CD4-positive, CD25-positive, alpha-beta regulatory T cell (primary cell): Measurements from ENCODE around the gene FRMD1. TPM values are rescaled to one million over a fixed set of nuclear protein-coding genes. Genes with fewer than 3 reads are reported as not detected.

Source experiments
- ATAC-seq, 2 donors: fragments of 150-1000 bp; cut with Tn5 transposase; one replicate each; pipeline ENCODE4 v1.10.0; 2021; ENCODE audit warnings: low read depth in 2 of 2, moderate number of reproducible peaks in 2 of 2, moderate library complexity in 1 of 2
- DNase-seq, 3 donors: peaks; one replicate each; pipeline versions ENCODE4 v3.0.0 to v3.0.0-alpha.2; 2012 to 2022; ENCODE audit warnings: mixed read lengths in 1 of 3
- H3K27ac ChIP-seq: one replicate; pipeline ENCODE4 v1.7.0; 2013; ENCODE audit warnings: mild to moderate bottlenecking, low read length; ENCODE audit not compliant: insufficient read depth, poor library complexity, severe bottlenecking
- H3K27me3 ChIP-seq: one replicate; pipeline ENCODE4 v1.7.0; 2013; ENCODE audit warnings: low read length; ENCODE audit not compliant: control insufficient read depth, insufficient read depth
- H3K36me3 ChIP-seq: one replicate; pipeline ENCODE4 v1.7.0; 2013; ENCODE audit warnings: mild to moderate bottlenecking, low read length, moderate library complexity; ENCODE audit not compliant: control insufficient read depth, insufficient read depth
- H3K4me1 ChIP-seq: 2 replicates; pipeline ENCODE4 v1.7.0; 2013; ENCODE audit warnings: mild to moderate bottlenecking, low read length; ENCODE audit not compliant: insufficient read depth, control insufficient read depth, poor library complexity, severe bottlenecking
- H3K4me3 ChIP-seq: one replicate; pipeline ENCODE4 v1.7.0; 2013; ENCODE audit warnings: low read depth, mild to moderate bottlenecking, low read length, moderate library complexity
- H3K9me3 ChIP-seq, 2 experiments: 1 replicate in 1 of 2; 2 replicates in 1 of 2; pipeline ENCODE4 v1.7.0; 2013; ENCODE audit warnings: low read length in 2 of 2, mild to moderate bottlenecking in 1 of 2, moderate library complexity in 1 of 2; ENCODE audit not compliant: control insufficient read depth in 2 of 2
- H3K27ac Mint-ChIP-seq, 3 donors: one replicate each; pipeline ENCODE4 v1.8.0; 2020 to 2022; ENCODE audit warnings: mild to moderate bottlenecking in 3 of 3, mixed read lengths in 3 of 3, moderate library complexity in 2 of 3
- H3K27me3 Mint-ChIP-seq: one replicate; pipeline ENCODE4 v1.8.0; 2022; ENCODE audit warnings: mild to moderate bottlenecking, mixed read lengths
- H3K36me3 Mint-ChIP-seq: one replicate; pipeline ENCODE4 v1.8.0; 2020; ENCODE audit warnings: mixed read lengths
- H3K4me1 Mint-ChIP-seq, 4 donors: one replicate each; pipeline ENCODE4 v1.8.0; 2020 to 2022; ENCODE audit warnings: mixed read lengths in 4 of 4, mild to moderate bottlenecking in 1 of 4
- H3K4me3 Mint-ChIP-seq, 4 donors: one replicate each; pipeline ENCODE4 v1.8.0; 2020 to 2022; ENCODE audit warnings: mild to moderate bottlenecking in 4 of 4, mixed read lengths in 4 of 4, moderate library complexity in 3 of 4
- H3K9me3 Mint-ChIP-seq, 7 donors: one replicate each; pipeline ENCODE4 v1.8.0; 2020 to 2022; ENCODE audit warnings: mixed read lengths in 7 of 7, mild to moderate bottlenecking in 3 of 7, moderate library complexity in 2 of 7
- polyA plus RNA-seq, 4 donors: library from polyadenylated mRNA; unstranded; fragments of 300-500 nt; fragmentation: Illumina TruSeq; gene quantifications; one replicate each; pipeline ENCODE4 v1.2.3, GENCODE V29; 2021
- total RNA-seq: library from RNA; stranded (reverse); gene quantifications from one replicate; pipeline ENCODE4 v1.2.3, GENCODE V29; 2022

The FRMD1 gene
- total and polyA plus RNA-seq, 5 donors from 2014 or later = not detected

DNA sequence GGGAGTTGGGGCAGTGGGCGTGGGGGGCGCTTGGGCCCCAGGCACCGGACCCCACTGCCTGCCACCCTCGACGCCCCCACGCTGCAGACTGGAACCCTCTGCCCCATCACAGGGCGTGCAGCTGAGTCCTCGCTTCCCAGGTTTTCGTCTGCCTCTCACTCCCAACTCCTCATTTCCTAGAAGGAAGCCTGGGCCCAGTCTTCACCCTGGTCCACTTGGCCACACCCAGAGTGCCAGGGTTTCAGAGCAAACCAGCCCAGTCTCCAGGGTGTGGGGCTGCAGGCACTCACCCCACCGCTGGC lies 30.3 kb downstream of the FRMD1 start:
- no peak overlapping the region for H3K27ac ChIP-seq
- Mint-ChIP-seq H3K27me3 (no peaks in the 10 kb centered on the region), H3K27ac (no peak overlapping the region), H3K9me3 (no peaks in the 10 kb centered on the region), H3K36me3 (no peaks in the 10 kb centered on the region), H3K4me1 (no peaks in the 10 kb centered on the region), H3K4me3 (no peak overlapping the region)
- no peaks in the 10 kb centered on the region for H3K4me1 ChIP-seq
- DNase-seq (no peak), ATAC-seq (no peak)
- no peaks in the 10 kb centered on the region for H3K36me3 ChIP-seq
- no peaks in the 10 kb centered on the region for H3K9me3 ChIP-seq
- no peak overlapping the region for H3K4me3 ChIP-seq
- no peaks in the 10 kb centered on the region for H3K27me3 ChIP-seq

DNA sequence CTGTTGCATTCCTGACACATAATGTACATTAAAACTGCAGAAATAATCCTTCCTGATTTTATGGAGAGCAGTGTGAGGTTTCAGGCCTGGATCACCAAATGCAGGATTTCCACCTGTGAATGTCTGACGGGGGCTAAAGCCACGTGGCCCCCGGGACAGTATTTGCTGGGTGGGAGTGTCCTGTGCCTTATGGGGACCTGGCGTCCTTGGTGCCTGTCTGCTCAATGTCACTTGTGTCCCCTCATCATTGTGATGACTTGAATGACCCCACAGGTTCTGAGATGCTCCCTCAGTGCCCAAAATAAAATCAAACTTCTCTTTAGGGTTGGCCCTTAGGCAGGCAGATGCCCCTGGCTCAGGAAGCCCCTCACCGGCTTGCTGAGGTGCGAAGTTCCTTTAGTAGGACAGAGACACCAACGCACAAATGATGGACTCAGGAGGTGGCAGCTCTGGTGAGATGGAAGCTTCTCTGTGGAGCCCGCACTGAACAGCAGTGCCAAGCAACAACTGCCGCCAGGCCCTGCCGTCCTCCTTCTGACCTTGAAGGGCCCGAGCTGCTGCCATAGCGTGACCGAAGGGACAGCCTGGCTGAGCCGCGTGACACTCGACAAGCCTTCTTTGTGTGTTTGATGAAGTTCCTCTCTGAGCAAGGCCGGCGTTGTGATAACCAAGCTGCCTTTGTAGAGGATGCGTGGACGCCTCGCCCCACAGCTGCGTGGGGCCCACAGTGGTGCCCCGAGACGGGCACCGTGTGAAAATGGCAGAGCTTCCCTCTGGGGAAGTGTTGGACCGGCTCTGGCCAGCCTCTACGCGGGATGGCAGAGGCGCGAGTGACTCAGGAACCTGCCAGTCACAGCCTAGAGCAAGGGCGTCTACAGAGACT lies 30.9 kb downstream of the FRMD1 start:
- ATAC-seq (no peak), DNase-seq (no peak)
- Histone ChIP-seq H3K9me3 (no peaks in the 10 kb centered on the region), H3K27me3 (no peaks in the 10 kb centered on the region), H3K36me3 (no peaks in the 10 kb centered on the region), H3K4me3 (no peak overlapping the region), H3K27ac (no peak overlapping the region), H3K4me1 (no peaks in the 10 kb centered on the region)
- H3K4me1 Mint-ChIP-seq = no peaks in the 10 kb centered on the region
- no peaks in the 10 kb centered on the region for H3K36me3 Mint-ChIP-seq
- H3K4me3 Mint-ChIP-seq = no peak overlapping the region
- no peaks in the 10 kb centered on the region for H3K27me3 Mint-ChIP-seq
- H3K27ac Mint-ChIP-seq = no peak overlapping the region
- no peaks in the 10 kb centered on the region for H3K9me3 Mint-ChIP-seq

DNA sequence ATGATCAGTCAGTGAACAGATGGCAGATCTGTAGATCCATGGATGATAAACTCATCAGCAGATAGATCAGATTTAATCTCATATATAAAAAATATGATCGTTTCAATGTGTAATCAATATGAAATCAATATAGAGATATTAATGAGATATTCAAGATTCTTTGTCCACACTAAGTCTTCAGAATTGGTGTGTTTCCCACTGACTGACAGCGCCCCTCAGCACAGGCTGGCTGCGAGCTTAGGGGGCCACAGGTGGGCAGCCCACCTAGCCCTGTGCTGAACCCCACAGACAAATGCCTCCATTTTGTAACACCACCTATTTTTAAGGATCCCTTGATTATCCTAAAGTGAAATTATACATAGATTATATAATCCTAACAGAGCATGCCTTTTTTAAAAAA lies 32.3 kb downstream of the FRMD1 start:
- H3K27ac Mint-ChIP-seq = no peak overlapping the region
- no peak for ATAC-seq

DNA sequence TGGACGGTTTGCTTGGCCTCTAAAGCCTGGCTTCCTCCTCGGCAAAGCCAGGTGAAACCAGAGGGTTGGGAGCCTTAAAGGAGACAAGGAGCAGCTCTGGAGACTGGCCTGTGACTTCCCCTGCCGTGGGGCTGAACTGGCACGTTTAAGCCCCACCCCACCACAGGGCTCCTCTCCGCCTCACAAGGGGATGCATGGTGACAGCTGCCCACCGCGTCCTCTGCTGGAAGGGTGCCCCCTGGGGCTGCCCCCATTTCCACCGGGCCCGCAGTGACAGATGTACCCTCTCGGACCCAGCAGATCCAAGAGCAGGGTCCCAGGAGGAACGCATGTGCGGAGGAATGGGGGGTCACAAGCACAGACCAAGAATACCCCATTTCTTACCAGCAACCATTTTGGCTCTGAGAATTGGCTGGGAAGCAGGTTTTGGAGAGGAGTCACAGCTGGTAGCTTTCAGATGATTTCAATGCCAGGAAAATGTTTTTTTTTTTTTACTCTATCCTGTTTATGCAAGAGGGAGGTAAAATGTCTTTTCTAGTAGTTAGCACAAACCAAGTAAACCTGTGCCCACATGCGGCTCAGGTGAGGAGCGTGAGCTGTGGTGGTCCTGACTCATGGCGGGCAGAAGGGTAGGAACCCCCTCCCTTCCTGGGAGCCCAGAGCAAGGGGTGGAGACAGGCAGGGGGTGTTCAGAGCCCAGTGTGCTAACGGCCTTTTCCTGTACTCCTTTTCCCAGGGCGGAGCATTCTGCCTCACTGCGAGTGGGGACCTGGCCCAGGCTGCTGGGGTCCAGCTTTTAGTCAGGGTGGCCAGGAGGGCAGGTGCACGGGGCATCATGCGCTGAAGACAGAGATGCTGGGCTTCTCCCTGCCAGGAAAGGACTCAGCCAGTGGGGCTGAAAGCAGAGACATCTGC lies 33.0 kb downstream of the FRMD1 start:
- no peak overlapping the region for H3K4me3 ChIP-seq
- Mint-ChIP-seq H3K4me3 (no peak overlapping the region), H3K27ac (no peak overlapping the region), H3K9me3 (peaks cover 0 to 7% (median 0%) of the 10 kb centered on the region in 7 donors), H3K36me3 (no peaks in the 10 kb centered on the region), H3K4me1 (no peaks in the 10 kb centered on the region), H3K27me3 (no peaks in the 10 kb centered on the region)
- no peaks in the 10 kb centered on the region for H3K36me3 ChIP-seq
- no peak overlapping the region for H3K27ac ChIP-seq
- H3K4me1 ChIP-seq = no peaks in the 10 kb centered on the region
- ATAC-seq (no peak), DNase-seq (no peak)
- no peaks in the 10 kb centered on the region for H3K27me3 ChIP-seq
- peaks cover 0 to 16% of the 10 kb centered on the region in 2 experiments for H3K9me3 ChIP-seq

More for the DNA sequence above, 32.3 kb downstream of the FRMD1 start:
- Mint-ChIP-seq H3K4me3 (no peak overlapping the region), H3K36me3 (no peaks in the 10 kb centered on the region), H3K27me3 (no peaks in the 10 kb centered on the region), H3K4me1 (no peaks in the 10 kb centered on the region), H3K9me3 (peaks cover 0 to 2% (median 0%) of the 10 kb centered on the region in 7 donors)
- H3K27me3 ChIP-seq = no peaks in the 10 kb centered on the region
- no peak overlapping the region for H3K4me3 ChIP-seq
- no peaks in the 10 kb centered on the region for H3K36me3 ChIP-seq
- no peaks in the 10 kb centered on the region for H3K4me1 ChIP-seq
- H3K9me3 ChIP-seq = peaks cover 0 to 9% of the 10 kb centered on the region in 2 experiments
- H3K27ac ChIP-seq = no peak overlapping the region
- DNase-seq = no peak

DNA sequence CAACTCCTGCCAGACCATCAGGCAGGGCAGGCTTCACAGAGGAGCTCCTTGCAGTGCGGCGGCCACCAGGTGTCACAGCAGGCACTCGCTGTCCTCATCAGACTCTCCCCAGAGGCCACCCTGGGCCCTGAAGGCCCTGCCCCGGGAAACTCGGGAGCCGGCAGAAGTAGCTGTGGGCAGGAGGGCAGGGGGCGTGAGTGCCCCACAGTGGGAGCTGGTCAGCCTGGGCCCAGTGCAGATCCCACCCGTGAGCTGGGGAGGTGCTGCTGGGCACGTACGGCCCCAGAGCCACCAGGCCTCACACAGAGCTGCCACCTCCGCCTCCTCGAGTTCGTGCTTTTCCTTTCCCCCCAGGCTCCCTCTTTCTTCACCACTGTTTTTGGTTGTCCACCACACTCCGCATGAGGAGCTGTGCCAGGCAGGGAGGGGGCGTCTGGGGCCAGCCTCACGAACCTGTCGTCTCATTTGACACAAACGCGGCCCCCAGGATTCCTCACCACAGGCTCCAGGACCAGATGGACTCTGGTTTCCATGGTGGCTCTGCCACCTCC lies 33.8 kb downstream of the FRMD1 start:
- DNase-seq = no peak
- H3K4me3 Mint-ChIP-seq = no peak overlapping the region

DNA sequence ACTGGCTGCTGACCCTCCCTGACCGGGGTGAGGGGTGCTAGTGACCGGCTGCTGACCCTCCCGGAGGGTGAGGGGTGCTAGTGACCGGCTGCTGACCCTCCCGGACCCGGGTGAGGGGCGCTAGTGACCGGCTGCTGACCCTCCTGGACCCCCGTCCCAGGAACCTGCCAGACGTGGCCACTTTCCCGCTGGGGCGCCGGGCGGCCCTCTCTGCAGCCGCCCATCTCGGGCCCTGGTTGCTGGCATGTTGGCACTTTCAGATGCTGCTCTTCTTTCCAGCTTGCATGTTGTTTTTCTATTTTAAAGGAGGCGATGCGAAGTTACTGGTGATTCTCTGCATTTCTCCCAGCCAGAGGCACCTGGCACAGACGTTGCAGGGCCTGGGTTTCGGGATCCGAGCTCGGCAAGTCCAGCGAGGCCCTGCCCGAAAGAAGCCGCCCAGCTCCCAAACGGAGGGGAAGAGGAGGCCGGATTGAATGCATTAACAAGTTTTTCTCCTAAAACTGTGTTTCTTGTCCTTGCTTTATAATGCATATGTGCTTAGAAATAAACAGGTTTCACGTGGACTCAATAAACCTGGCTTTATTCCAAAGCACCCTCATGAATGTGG lies 34.4 kb downstream of the FRMD1 start:
- no peak for DNase-seq
- H3K9me3 Mint-ChIP-seq = peaks cover 0 to 13% (median 0%) of the 10 kb centered on the region in 7 donors
- Histone ChIP-seq H3K36me3 (no peaks in the 10 kb centered on the region), H3K9me3 (peaks cover 4 to 28% of the 10 kb centered on the region in 2 experiments), H3K4me1 (no peaks in the 10 kb centered on the region), H3K4me3 (no peak overlapping the region), H3K27me3 (no peaks in the 10 kb centered on the region), H3K27ac (no peak overlapping the region)
- H3K27me3 Mint-ChIP-seq = no peaks in the 10 kb centered on the region
- H3K27ac Mint-ChIP-seq = no peak overlapping the region
- no peaks in the 10 kb centered on the region for H3K4me1 Mint-ChIP-seq
- H3K36me3 Mint-ChIP-seq = no peaks in the 10 kb centered on the region
- ATAC-seq = no peak
- no peak overlapping the region for H3K4me3 Mint-ChIP-seq

More for the DNA sequence above, 33.8 kb downstream of the FRMD1 start:
- Histone ChIP-seq H3K27ac (no peak overlapping the region), H3K4me1 (no peaks in the 10 kb centered on the region), H3K27me3 (no peaks in the 10 kb centered on the region), H3K36me3 (no peaks in the 10 kb centered on the region), H3K4me3 (no peak overlapping the region), H3K9me3 (peaks cover 0 to 22% of the 10 kb centered on the region in 2 experiments)
- Mint-ChIP-seq H3K27ac (no peak overlapping the region), H3K36me3 (no peaks in the 10 kb centered on the region), H3K4me1 (no peaks in the 10 kb centered on the region), H3K27me3 (no peaks in the 10 kb centered on the region), H3K9me3 (peaks cover 0 to 13% (median 0%) of the 10 kb centered on the region in 7 donors)
- no peak for ATAC-seq

DNA sequence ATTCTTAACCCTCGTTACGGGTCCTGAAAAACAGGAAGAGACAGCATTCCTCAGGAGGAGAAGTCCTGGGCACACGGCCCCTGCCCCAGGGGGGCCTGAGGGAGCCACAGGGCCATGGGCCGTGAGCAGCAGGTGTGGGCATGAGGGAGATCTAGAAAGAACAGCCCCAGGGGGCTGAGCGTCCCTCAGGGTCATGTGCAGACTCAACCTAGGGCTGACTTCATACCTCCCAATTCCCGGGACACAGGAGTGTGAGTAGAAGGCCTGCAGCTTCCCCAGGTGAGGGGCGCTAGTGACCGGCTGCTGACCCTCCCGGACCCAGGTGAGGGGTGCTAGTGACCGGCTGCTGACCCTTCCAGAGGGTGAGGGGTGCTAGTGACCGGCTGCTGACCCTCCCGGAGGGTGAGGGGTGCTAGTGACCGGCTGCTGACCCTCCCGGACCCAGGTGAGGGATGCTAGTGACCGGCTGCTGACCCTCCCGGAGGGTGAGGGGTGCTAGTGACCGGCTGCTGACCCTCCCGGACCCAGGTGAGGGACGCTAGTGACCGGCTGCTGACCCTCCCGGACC lies 35.1 kb downstream of the FRMD1 start:
- H3K4me3 ChIP-seq = no peak overlapping the region
- Mint-ChIP-seq H3K9me3 (peaks cover 0 to 16% (median 0%) of the 10 kb centered on the region in 7 donors), H3K4me1 (no peaks in the 10 kb centered on the region), H3K4me3 (no peak overlapping the region), H3K27me3 (no peaks in the 10 kb centered on the region), H3K27ac (no peak overlapping the region), H3K36me3 (no peaks in the 10 kb centered on the region)
- H3K36me3 ChIP-seq = no peaks in the 10 kb centered on the region
- no peaks in the 10 kb centered on the region for H3K4me1 ChIP-seq
- no peak for ATAC-seq
- no peaks in the 10 kb centered on the region for H3K27me3 ChIP-seq
- peaks cover 6 to 34% of the 10 kb centered on the region in 2 experiments for H3K9me3 ChIP-seq
- DNase-seq = no peak
- H3K27ac ChIP-seq = no peak overlapping the region
